ENCODE measurements around the gene AMFR. TPM values are rescaled to one million over a fixed set of nuclear protein-coding genes. Genes with fewer than 3 reads are reported as not detected.

Gene AMFR
- total RNA-seq, 1 experiment from 2014 or later = 31.7 TPM

GRCh38 chr16:56450275-56450985 lies 25.1 kb upstream of the AMFR start:
- ChIA-PET CTCF (interaction anchor here (0.6 to 1.4 kb wide), 8 partner anchors 41 to 278 kb away, joined by 3 to 13 read pairs (median 4); no protein-coding TSS in a partner anchor), POLR2A (interaction anchor here (0.6 to 1.8 kb wide), 5 partner anchors 7 to 251 kb away, joined by 3 to 6 read pairs (median 5); no protein-coding TSS in a partner anchor)
- H3K4me3 Mint-ChIP-seq = peak overlapping the region; percentile 97
- ATAC-seq = no peak
- no peak for DNase-seq (ENCODE audit: low spot score)
- H3K4me1 Mint-ChIP-seq = peaks cover 20% of the 10 kb centered on the region
- H3K36me3 Mint-ChIP-seq = peaks cover 37% of the 10 kb centered on the region
- TF ChIP-seq MYBL2 (CRISPR knock-in tag; IDR thresholded peaks at IDR 0.05) = no peak
- no peak for TF ChIP-seq MXD4 (CRISPR knock-in tag; IDR thresholded peaks at IDR 0.05; ENCODE audit: borderline replicate concordance)
- peak; percentile 31; the same call in 1 of the 2 replicates for TF ChIP-seq GABPB1 (CRISPR knock-in tag; IDR thresholded peaks at IDR 0.05)
- TF ChIP-seq TEAD4 (CRISPR knock-in tag; IDR thresholded peaks at IDR 0.05) = no peak
- TF ChIP-seq PREB (CRISPR knock-in tag; IDR thresholded peaks at IDR 0.05; ENCODE audit: borderline replicate concordance) = no peak
- TF ChIP-seq EMX1 (CRISPR knock-in tag; IDR thresholded peaks at IDR 0.05) = no peak
- TF ChIP-seq MAX (CRISPR knock-in tag; IDR thresholded peaks at IDR 0.05) = peak; percentile 8; the same call in 1 of the 2 replicates
- H3K9me3 Mint-ChIP-seq = no peaks in the 10 kb centered on the region
- H3K27ac Mint-ChIP-seq = peak overlapping the region; percentile 85
- H3K27me3 Mint-ChIP-seq (ENCODE audit: low read depth) = no peaks in the 10 kb centered on the region

- POLR2A ChIA-PET = no interaction called here
- peaks cover 23% of the 10 kb centered on the region for H3K4me1 Mint-ChIP-seq
- DNase-seq (ENCODE audit: low spot score) = no peak
- TF ChIP-seq PRRX2 (CRISPR knock-in tag; IDR thresholded peaks at IDR 0.05) (no peak), TEAD1 (CRISPR knock-in tag; IDR thresholded peaks at IDR 0.05) (no peak), ZNF532 (CRISPR knock-in tag; IDR thresholded peaks at IDR 0.05; ENCODE audit: borderline replicate concordance) (no peak), E2F5 (CRISPR knock-in tag; IDR thresholded peaks at IDR 0.05) (no peak), SP1 (CRISPR knock-in tag; conservative IDR thresholded peaks at IDR 0.05) (no peak), NFATC4 (CRISPR knock-in tag; IDR thresholded peaks at IDR 0.05) (no peak), STAT6 (CRISPR knock-in tag; conservative IDR thresholded peaks at IDR 0.05; ENCODE audit: low read depth) (no peak), ZNF138 (CRISPR knock-in tag; conservative IDR thresholded peaks at IDR 0.05) (no peak), FOXP1 (CRISPR knock-in tag; IDR thresholded peaks at IDR 0.05; ENCODE audit: borderline replicate concordance) (no peak), HMGA2 (CRISPR knock-in tag; IDR thresholded peaks at IDR 0.05) (no peak), ZNF423 (CRISPR knock-in tag; IDR thresholded peaks at IDR 0.05) (no peak), CREM (CRISPR knock-in tag; IDR thresholded peaks at IDR 0.05) (no peak), FOXK1 (CRISPR knock-in tag; IDR thresholded peaks at IDR 0.05) (no peak), ZNF121 (CRISPR knock-in tag; IDR thresholded peaks at IDR 0.05) (no peak), ZNF281 (CRISPR knock-in tag; IDR thresholded peaks at IDR 0.05) (no peak), OVOL2 (CRISPR knock-in tag; IDR thresholded peaks at IDR 0.05; ENCODE audit: borderline replicate concordance) (no peak)
Observed at GRCh38 chr16:56448005-56448404, 22.7 kb upstream of the AMFR start.

More at GRCh38 chr16:56448005-56448404, 22.7 kb upstream of the AMFR start:
- Mint-ChIP-seq H3K36me3 (peaks cover 33% of the 10 kb centered on the region), H3K27ac (no peak overlapping the region), H3K4me3 (no peak overlapping the region), H3K9me3 (no peaks in the 10 kb centered on the region), H3K27me3 (ENCODE audit: low read depth) (no peaks in the 10 kb centered on the region)
- CTCF ChIA-PET = no interaction called here
- no peak for ATAC-seq

Measured in WTC11 (cell line).